Bone marrow (tissue), 2 donors: Measurements from ENCODE around the gene VIM.
"Not testable (repeated sequence)": the region's sequence is repeated elsewhere in the genome, so short reads cannot be mapped to it uniquely, and the experiment has no call there.

Source experiments
- DNase-seq, 2 donors: peaks; one replicate each; lab custom pipeline; 2025; lab: John Stamatoyannopoulos, UW

VIM gene

DNA sequence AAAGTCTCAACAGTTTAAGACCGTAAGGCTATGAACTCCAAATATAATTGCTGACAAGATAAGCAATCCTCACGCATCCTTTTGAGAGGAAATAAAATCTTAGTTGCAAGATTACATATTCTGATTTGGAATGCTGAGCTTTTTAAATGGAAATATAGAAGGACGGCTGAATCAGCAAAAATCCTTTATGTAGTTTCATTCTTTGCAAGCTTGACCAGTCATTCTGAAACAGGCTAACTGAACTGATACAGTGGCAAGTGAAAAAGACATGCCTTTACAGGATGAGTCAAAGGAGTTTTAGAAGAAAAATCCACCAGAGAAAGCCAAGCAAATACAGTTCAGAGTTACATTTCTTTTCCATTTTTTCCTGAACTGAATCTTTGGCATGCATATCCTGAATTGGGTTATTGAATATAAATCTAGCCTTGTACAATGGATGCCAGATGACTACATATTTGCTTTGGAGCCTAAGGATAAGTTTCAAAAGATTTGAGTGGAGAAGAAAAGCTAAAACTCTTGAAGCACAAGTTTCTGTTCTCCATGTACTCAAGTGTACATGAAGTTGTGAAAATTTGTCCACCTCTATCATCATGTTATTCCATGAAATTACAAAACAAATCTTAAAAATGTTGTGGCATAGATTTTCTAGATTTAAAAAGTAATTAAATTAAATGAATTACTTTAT is 4.4 kb downstream of the VIM start:
- no peak for DNase-seq

DNA sequence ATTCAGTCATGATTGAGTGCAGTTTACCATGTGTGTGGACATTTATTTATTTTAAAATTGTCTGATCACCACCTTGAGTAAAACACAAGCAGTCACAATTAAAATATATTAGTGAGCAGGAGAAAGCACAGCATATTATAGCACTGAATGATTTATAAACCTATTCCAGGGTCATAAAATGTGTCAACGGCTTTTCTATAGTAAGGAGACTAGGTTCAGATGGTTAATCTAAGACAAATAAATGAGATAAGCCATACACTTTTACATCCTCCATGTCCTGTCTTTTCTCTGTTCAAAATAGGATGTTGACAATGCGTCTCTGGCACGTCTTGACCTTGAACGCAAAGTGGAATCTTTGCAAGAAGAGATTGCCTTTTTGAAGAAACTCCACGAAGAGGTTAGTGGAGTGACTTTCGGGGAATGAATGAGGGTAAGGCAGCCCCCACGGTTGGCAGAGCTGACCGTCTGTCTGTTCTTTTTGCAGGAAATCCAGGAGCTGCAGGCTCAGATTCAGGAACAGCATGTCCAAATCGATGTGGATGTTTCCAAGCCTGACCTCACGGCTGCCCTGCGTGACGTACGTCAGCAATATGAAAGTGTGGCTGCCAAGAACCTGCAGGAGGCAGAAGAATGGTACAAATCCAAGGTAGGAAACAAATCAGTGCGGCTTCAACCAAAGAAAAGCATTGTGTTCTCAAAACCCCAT is 5.4 kb downstream of the VIM start:
- DNase-seq = no peak

DNA sequence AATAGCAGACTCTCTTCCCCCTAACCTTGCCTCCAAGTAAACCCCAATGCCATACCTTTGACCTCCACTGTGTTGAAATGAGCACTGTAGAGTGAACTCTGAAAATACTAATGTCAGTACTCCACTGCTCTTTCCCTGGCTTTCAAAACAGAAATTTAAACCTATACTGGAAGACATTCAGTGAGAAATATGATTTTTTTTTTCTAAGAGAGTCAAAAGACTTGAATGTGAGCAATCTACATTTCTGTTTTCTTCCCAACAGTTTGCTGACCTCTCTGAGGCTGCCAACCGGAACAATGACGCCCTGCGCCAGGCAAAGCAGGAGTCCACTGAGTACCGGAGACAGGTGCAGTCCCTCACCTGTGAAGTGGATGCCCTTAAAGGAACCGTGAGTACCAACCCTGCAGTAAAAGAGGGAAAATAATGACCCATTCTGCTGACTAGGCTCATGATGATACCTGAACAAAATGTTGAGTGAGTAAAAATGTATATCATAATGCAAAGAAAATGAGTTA is 6.4 kb downstream of the VIM start:
- DNase-seq = no peak

DNA sequence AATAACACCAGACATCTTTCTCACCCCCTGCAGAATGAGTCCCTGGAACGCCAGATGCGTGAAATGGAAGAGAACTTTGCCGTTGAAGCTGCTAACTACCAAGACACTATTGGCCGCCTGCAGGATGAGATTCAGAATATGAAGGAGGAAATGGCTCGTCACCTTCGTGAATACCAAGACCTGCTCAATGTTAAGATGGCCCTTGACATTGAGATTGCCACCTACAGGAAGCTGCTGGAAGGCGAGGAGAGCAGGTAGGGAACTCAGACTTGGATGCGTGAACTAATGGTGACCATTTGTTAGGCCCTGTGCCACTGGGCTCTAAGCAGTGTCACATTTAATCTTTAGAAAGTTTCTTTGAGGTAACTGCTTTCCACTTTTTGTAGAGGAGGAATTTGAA is 7.1 kb downstream of the VIM start:
- DNase-seq = no peak

DNA sequence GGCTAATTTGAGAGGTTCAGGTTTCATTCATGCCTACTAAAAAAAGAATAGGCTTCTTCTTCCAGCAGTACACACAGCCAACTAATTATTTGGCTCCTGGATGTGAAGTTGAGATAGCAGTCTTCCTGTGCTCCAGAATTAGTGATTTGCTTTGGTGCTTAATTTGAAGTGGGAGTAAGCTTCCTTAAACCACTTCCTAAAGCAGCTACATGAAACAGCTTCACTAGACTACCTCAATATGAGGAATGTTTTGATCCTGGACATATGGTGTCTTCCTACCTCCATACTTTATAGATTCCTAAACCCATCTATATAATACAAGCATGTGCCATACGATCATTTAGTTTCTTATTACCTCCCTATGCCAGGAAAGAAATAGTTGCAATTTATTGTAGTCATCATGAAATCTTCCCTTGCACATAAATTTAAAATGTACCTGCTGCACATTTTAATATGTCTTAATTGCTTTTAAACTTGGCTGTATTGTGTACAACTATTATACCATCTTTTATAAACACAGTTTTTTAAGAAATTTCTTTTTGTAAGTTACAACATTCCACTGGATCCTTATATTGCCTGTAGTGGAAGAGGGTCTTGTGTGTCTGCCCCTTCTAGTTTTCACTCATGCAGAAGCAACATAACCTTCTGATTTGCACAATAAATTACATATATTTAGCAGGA is 8.6 kb downstream of the VIM start:
- DNase-seq = no peak

DNA sequence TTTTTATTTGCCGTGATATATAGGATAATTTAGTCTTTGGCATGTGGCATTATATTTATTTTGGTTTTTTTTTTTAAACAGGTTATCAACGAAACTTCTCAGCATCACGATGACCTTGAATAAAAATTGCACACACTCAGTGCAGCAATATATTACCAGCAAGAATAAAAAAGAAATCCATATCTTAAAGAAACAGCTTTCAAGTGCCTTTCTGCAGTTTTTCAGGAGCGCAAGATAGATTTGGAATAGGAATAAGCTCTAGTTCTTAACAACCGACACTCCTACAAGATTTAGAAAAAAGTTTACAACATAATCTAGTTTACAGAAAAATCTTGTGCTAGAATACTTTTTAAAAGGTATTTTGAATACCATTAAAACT is 9.1 kb downstream of the VIM start:
- DNase-seq = no peak

DNA sequence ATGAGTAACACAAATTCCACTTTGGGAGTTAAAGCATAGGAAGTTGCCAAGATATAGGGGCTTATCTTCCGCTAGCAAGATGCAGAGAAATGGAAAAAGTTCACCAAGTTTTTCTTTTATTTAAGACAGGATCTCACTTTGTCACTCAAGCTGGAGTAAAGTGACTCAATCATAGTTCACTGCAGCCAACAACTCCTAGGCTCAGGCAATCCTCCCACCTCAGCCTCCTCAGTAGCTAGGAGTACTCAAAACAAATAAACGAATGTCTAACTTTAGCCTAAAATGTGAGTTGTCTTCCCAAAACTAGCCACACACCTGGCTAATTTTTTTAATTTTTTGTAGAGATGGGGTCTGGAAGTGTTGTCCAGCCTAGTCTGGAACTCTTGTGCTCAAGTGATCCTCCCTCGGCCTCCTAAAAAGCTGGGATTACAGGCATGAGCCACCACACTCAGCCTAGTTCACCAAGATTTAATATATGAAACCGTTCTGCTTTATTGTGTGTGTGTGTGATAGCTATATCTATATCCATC is 9.9 kb downstream of the VIM start:
- no peak for DNase-seq

DNA sequence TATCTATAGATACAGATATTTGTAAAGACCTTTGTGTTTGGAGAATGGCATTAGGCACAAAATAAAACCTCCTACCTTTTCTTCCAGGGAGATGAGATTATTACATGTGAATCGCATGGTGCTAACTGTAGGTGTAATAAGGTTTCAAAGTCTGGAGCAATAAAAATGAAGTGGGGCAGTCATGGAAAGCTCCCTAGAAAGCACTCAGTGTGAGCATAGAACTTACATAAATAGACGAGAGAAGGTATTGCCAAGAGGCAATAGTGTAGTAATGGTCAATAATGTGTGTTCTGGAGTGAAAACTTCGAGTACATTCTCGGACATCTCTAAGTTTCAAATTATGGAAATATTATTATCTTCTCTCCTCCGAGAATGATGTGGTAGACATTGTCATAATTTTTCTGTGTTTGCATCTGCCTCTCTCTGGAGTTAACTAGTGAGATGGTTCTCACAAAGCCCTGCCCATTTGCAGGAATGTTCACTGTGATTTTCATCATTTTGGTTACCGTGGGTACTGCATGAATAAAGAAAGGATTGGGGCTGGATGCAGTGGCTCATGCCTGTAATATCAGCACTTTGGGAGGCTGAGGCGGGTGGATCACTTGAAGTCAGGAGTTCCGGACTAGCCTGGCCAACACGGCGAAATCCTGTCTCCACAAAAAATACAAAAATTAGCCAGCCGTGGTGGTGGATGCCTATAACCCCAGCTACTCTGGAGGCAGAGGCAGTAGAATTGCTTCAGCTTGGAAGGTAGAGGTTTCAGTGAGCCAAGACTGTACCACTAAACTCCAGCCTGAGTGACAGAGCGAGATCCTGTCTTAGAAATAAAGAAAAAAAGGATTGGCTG is 10.6 kb downstream of the VIM start:
- no peak for DNase-seq

DNA sequence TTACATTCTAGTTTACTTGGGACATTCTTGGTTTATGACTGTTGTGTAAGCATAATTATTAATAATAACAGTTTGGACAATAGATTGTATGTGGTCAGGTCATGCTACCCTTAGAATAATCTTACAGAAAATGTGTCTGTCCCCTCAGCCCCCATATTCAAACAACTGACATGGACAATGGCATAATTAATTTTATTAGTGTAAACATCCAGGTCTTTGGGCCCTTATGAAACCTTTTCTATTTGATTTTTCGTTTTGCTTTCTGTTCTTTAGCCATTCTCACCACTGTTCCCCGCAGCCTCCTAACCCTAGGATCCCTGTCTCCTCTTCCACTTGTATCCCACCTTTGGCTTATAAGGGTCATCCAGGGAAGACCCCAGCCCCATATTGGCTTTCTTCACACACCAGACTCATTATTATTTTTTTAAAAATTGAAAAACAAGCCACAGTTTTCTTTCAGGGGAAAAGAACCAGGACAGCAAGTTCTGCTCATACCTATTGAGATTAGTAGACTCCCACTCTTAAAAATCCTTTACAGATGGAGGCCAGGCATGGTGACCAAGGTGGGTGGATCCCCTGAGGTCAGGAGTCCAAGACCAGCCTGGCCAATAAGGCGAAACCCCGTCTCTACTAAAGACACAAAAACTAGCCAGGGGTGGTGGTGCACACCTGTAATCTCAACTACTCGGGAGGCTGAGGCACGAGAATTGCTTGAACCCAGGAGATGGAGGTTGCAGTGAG is 11.5 kb downstream of the VIM start:
- no peak for DNase-seq

DNA sequence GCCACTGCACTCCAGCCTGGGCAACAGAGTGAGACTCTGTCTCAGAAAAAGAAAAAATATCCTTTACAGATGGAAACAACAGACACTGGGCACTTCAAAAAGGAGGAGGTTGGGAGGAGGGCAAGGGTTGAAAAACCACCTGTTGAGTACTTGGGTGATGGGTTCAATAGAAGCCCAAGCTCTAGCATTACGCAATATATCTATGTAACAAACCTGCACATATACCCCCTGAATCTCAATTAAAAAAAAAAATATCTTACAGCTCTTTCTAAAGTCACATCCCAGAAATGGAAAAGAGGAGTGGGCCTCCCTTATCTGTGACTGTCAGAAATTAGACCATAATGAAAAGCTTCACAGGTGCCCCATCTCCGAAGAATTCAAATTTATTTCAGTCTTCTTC is 12.1 kb downstream of the VIM start:
- no peak for DNase-seq

DNA sequence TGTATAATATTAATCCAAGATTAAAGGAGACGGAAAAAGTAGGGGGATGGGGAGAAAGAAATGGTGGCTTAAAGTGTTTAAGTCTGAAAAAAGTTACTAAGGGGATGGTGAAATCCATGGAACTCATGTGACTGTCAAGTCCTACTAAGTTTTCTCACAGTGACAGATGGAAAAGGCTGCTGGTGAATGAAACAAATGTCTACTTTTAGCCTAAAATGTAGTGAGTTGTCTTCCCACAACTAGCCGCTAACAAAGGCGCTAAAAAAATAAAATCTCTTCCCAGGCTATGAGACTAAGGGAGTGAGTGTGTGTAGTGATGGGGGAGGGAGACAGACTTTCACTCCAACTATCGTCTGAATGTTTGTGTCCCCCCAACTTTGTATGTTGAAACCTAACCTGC is 12.6 kb downstream of the VIM start:
- no peak for DNase-seq

DNA sequence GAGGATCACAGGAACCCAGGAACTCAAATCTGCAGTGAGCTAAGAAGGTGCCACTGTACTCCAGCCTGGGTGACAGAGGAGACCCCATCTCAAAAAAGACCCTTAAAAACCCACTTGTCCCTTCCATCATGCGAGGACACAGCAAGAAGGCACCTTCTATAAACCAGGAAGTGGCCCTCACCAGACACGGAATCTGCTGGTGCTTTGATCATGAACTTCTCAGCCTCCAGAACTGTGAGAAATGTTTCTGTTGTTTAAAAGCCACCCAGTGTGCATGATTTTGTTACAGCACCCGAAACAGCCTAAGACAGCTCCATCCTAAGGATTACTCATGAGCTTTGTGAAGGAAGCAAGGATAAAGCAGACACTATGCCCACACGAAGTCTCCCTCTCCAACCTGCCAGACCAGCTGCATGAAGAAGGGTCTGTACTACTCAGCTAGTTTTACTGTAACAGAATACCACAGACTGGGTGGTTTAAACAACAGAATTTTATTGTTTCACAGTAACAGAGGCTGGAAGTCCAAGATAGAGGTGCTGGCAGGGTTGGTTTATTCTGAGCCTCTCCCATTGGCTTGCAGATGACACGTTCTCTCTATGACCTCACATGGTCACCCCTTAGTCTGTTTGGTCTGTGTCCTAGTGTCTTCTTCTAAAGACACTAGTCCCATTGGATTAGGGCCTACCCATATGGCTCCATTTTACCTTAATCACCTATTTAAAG is 13.7 kb downstream of the VIM start:
- no peak for DNase-seq

DNA sequence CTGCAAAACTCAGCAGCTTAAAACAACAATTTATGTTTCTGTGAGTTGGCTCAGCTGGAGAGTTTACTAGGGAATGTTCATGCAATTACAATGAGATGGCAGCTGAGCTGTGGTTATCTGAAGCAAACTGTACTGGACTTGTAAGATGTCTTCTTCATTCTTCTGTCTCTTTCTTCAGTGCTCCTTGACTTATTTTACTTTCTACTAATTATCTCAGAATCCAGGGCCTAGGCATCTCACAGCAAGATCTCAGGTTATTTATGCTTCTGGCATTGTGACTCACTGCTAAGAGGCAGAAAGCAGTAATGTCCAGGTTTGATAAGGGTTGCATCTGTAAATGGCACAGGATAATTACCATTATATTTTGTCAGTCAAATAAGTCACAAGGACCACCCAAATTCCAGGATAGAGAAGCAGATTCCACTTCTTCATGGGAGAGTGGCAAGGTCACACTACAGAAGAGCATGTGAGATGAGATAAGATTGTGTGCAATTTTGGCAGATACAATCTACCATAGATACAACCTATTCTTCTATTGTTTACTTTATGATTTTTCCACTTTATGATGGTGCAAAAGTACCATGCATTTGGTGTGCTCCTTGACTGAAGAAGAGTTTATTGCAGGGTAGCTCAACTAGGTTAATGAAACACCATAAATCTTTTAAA is 16.8 kb downstream of the VIM start:
- no peak for DNase-seq

DNA sequence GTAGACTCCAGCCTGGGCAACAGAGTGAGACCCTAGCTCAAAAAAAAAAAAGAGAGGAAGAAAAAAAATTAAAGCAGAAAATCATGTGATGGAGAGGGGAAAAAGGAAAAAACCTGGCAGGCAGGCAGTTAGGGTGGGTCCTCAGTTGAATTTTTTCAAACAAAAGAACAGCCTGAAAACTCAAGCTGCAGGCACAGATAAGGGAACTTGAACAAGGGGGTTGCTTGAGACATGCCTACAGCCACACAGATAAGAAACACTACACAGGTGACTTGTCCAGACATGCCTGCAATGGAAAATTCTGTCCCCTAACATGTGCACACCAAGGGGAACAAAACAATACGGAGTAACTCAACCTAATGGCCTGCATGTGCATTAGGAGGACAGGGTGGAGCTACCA is 19.2 kb downstream of the VIM start:
- no peak for DNase-seq

DNA sequence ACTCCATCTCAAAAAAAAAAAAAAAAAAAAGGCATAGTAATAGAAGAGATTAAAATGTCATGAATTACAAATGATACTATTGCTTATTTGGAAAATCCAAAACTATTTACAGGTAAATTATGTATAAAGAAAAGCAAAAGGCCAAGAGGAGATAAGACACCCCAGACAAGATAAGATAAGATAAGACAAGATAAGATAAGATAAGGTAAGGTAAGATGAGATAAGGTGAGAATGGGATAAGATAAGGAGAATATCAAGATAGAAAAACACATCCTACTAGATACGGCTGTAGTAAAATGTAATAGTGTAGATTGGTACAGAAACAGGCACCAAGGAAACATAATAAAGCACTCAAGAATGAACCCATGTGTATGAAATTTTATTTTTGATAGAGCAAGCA is 20.9 kb downstream of the VIM start:
- DNase-seq = no peak

DNA sequence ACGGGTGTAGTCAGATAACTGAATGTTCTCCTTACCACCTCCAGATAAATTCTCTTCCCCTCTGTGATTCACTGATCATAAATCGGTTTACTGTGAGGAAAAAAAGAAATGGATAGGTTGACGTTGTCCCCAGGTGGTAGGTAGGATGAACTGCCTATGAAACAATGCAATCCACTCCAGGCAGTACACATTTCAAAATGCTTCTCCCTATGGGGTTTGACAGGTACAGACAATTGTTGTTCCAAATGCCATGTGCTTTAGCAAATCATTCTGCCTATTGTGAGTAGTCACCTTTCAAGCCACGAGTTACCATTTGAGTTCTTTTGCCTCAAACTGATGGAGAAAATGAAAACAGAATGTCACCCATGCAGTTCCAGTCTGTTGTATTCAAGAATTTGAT is 21.8 kb downstream of the VIM start:
- peak in 1 of 2 donors; percentile 23 for DNase-seq

DNA sequence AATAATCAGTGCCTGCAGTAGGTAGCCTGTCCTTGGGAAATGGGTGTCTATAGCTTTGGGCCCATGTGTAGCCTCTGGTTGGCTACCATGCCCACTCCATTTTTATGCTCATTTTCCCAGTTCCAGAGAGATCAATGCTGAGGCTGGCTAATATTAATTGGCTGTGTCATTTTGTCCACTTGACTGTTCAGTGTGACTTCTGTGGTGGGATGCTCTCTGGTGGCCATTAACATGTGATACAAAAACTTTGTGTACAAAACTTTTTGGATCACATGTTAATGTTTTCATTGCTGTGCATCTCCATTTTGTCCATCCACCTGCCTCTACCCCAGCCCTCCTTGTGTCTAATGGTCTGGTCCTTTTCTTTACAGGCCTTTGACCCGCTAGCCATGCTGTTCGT is 22.7 kb downstream of the VIM start:
- DNase-seq = no peak

DNA sequence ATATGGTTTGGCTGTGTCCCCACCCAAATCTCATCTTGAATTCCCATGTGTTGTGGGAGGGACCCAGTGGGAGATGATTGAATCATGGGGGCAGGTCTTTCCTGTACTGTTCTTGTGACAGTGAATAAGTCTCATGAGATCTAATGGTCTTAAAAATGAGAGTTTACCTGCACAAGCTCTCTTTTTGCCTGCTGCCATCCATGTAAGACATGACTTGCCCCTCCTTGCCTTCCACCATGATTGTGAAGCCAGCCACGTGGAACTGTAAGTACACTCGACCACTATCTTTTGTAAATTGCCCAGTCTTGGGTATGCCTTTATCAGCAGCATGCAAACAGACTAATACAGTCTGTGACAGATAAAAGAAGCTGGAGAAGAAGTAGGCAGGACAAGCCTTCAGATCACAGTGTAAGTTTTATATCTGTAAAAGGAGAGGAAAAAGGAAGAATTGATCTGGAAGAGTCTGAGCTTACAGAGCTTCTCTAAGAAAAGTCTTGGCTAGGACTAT is 26.6 kb downstream of the VIM start:
- not testable (repeated sequence) for DNase-seq

DNA sequence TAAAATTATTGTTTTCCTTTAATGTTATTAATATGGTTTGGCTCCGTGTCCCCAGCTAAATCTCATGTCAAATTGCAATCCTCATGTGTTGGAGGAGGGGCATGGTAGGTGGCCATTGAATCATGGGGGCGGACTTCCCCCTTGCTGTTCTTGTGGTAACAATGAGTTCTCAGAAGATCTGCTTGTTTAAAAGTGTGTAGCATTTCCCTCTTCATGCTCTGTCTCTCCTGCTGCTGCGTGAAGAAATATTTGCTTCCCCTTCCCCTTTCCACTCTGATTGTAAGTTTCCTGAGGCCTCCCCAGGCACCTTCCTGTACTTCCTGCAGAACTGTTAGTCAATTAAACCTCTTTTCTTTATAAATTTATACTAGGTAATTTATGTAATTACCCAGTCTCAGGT is 27.5 kb downstream of the VIM start:
- no peak for DNase-seq

DNA sequence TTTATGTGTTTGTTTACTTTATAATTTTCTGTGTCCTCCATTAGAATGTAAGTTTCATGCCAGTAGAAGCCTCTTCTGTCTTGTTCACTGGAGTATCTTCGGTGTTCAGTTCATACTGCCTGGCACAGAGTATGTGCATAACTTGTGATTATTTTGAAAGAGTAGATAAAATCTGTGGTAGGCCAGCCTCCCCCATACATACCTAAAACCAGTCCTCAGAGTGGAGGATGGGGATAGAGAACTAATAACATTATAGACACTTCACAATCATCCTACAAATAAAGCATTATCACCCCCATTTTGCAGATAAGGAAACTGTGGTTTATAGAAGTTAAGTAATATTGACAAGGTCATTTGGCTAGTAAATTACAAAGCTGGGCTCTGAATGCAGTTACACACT is 28.0 kb downstream of the VIM start:
- no peak for DNase-seq
